ELR (cell line): Measurements from ENCODE around the gene NAGS.
"Not testable (repeated sequence)": the region's sequence is repeated elsewhere in the genome, so short reads cannot be mapped to it uniquely, and the experiment has no call there.

Experiments
- DNase-seq: peaks from one replicate; pipeline ENCODE4 v3.0.0-alpha.2; 2015; ENCODE audit warnings: low read depth

NAGS gene

GRCh38 chr17:44004077-44004760, at the start of gene NAGS:
Gene NAGS (plus strand): TSS chr17:44004622. CDS start chr17:44004664, 42 bp downstream.
- DNase-seq = no peak

- DNase-seq = peak; percentile 34
These were observed 48.2 kb upstream of the NAGS start for GRCh38 chr17:43956222-43956621.

GRCh38 chr17:43958748-43959352, 45.6 kb upstream of the NAGS start:
- DNase-seq = peak; percentile 76

- not testable (repeated sequence) for DNase-seq
These were observed 43.1 kb upstream of the NAGS start for GRCh38 chr17:43961292-43961691.

GRCh38 chr17:43961954-43962353, 42.5 kb upstream of the NAGS start:
- no peak for DNase-seq

GRCh38 chr17:43962479-43962878, 41.9 kb upstream of the NAGS start:
- no peak for DNase-seq

GRCh38 chr17:43966276-43966675, 38.1 kb upstream of the NAGS start:
- DNase-seq = peak; percentile 39

- DNase-seq = no peak
These were observed 37.1 kb upstream of the NAGS start for GRCh38 chr17:43967251-43967875.

- no peak for DNase-seq
These were observed 34.1 kb upstream of the NAGS start for GRCh38 chr17:43970366-43970765.

- not testable (repeated sequence) for DNase-seq
These were observed 33.0 kb upstream of the NAGS start for GRCh38 chr17:43971436-43971835.

GRCh38 chr17:43972444-43973212, 31.8 kb upstream of the NAGS start:
- DNase-seq = not testable (repeated sequence)

GRCh38 chr17:43974382-43975266, 29.8 kb upstream of the NAGS start:
- no peak for DNase-seq

- no peak for DNase-seq
These were observed 28.5 kb upstream of the NAGS start for GRCh38 chr17:43975898-43976297.

- DNase-seq = no peak
These were observed 27.2 kb upstream of the NAGS start for GRCh38 chr17:43976963-43977837.

GRCh38 chr17:43978078-43978477, 26.3 kb upstream of the NAGS start:
- DNase-seq = no peak

- no peak for DNase-seq
These were observed 25.4 kb upstream of the NAGS start for GRCh38 chr17:43979011-43979410.

- no peak for DNase-seq
These were observed 24.8 kb upstream of the NAGS start for GRCh38 chr17:43979671-43980070.

- DNase-seq = no peak
These were observed 22.3 kb upstream of the NAGS start for GRCh38 chr17:43982171-43982570.

- no peak for DNase-seq
These were observed 21.3 kb upstream of the NAGS start for GRCh38 chr17:43983196-43983514.

- peak; percentile 50 for DNase-seq
These were observed 20.7 kb upstream of the NAGS start for GRCh38 chr17:43983515-43984411.
